ENCODE measurements around the gene PPL. TPM values are rescaled to one million over a fixed set of nuclear protein-coding genes. Genes with fewer than 3 reads are reported as not detected.

The PPL gene
- total RNA-seq, 6 experiments from 2014 or later: 6.9 to 23.8 (median 14.4) TPM

DNA sequence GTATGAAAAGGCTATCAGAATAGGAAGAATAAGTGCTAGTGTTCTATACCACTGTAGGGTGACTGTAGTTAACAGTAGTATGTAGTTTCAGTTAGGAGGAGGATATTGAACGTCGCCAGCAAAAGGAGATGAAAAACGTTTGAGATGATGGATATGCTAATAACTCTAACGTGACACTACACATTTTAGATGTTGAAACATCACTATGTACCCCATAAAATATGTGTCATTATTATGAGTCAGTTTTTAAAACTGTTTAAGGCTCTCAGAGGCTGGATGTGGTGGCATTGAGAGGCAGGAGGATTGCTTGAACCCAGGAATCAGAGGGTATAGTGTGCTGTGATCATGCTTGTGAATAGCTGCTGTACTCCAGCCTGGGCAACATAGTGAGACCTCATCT is 57.9 kb downstream of the PPL start:
- intact Hi-C loops (cut with DNase I): no loop called here
- Histone ChIP-seq H3K27ac (no peak overlapping the region), H3K4me1 (peaks cover 0 to 8% (median 0%) of the 10 kb centered on the region in 4 donors), H3K27me3 (no peaks in the 10 kb centered on the region), H3K4me3 (no peak overlapping the region), H3K36me3 (peaks cover 6 to 98% (median 59%) of the 10 kb centered on the region in 4 donors), H3K9me3 (no peaks in the 10 kb centered on the region)
- ATAC-seq (no peak), DNase-seq (no peak)
- no peak for TF ChIP-seq POLR2A (IDR thresholded peaks at IDR 0.05)
- TF ChIP-seq, protein P1, sequence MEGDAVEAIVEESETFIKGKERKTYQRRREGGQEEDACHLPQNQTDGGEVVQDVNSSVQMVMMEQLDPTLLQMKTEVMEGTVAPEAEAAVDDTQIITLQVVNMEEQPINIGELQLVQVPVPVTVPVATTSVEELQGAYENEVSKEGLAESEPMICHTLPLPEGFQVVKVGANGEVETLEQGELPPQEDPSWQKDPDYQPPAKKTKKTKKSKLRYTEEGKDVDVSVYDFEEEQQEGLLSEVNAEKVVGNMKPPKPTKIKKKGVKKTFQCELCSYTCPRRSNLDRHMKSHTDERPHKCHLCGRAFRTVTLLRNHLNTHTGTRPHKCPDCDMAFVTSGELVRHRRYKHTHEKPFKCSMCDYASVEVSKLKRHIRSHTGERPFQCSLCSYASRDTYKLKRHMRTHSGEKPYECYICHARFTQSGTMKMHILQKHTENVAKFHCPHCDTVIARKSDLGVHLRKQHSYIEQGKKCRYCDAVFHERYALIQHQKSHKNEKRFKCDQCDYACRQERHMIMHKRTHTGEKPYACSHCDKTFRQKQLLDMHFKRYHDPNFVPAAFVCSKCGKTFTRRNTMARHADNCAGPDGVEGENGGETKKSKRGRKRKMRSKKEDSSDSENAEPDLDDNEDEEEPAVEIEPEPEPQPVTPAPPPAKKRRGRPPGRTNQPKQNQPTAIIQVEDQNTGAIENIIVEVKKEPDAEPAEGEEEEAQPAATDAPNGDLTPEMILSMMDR (IDR thresholded peaks at IDR 0.05): no peak
- 67% methylated on average over 4 of the region's 4 CpGs for WGBS (ENCODE audit: insufficient coverage, low coverage, low lambda C conversion rate, missing lambda C conversion rate)

DNA sequence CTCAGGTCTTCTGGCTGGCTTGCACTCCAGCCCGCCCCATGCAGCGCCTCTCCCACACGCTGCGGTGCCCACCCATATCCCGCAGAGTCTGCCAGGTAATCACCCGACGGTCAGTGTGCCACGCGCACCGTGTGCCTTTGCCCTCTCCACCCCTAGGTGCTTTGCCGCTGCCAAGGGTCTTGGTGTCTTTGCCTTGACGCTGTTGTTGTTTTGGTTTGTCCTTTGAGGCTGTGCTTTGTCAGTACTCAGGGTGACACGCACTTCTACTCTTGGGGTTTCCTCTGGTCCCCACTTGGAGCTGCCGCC is 59.6 kb downstream of the PPL start:
- TF ChIP-seq POLR2A (IDR thresholded peaks at IDR 0.05): no peak
- TF ChIP-seq, protein P1 (IDR thresholded peaks at IDR 0.05): no peak
- intact Hi-C loops (cut with DNase I): no loop called here
- 76% methylated on average over 14 of the region's 14 CpGs for WGBS (ENCODE audit: insufficient coverage, low coverage, low lambda C conversion rate, missing lambda C conversion rate)
- no peak overlapping the region for H3K4me3 ChIP-seq
- ATAC-seq: no peak
- H3K4me1 ChIP-seq: peaks cover 0 to 1% (median 0%) of the 10 kb centered on the region in 4 donors
- no peak overlapping the region for H3K27ac ChIP-seq
- H3K36me3 ChIP-seq: peaks cover 6 to 96% (median 55%) of the 10 kb centered on the region in 4 donors
- H3K9me3 ChIP-seq: no peaks in the 10 kb centered on the region
- no peak for DNase-seq
- no peaks in the 10 kb centered on the region for H3K27me3 ChIP-seq

DNA sequence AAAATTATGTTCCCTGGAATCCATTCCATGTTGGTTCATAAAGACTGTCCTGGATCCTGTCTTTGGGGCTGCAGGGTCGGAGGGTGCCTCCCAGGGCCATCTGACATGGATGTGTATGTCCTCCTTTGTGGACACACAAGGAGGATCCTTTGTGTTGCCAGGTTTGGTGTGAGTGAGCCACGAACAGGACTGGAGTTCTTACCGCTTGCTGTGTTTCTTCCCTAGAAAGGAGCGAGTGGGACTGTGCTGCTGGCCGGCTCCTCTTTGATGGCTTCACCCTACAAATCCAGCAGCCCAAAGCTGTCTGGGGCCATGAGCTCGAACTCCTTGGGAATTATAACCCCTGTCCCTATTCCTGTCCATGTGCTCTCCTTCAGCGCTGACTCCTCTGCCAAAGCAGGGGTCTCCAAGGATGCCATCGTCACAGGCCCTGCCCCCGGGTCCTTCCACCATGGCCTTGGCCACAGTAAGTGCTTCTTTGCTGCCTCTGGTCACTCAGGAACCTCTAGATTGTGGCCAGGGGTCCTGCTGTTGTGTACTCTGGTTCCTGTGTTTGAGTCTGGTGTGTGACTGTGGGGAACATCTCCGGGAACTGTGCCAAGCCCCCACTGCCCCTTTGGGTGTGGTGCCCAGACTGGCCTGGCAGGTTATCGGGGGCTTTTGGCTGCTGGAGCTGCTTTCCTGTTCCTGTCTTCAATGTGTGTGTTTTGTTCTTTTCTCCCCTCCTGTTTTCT is 60.1 kb downstream of the PPL start:
- H3K4me3 ChIP-seq: no peak overlapping the region
- peaks cover 6 to 94% (median 55%) of the 10 kb centered on the region in 4 donors for H3K36me3 ChIP-seq
- no peaks in the 10 kb centered on the region for H3K27me3 ChIP-seq
- H3K4me1 ChIP-seq: no peaks in the 10 kb centered on the region
- no peaks in the 10 kb centered on the region for H3K9me3 ChIP-seq
- no peak for ATAC-seq
- intact Hi-C loops (cut with DNase I): no loop called here
- TF ChIP-seq POLR2A (IDR thresholded peaks at IDR 0.05): no peak
- TF ChIP-seq, protein P1 (IDR thresholded peaks at IDR 0.05): no peak
- WGBS (ENCODE audit: insufficient coverage, low coverage, low lambda C conversion rate, missing lambda C conversion rate): 100% methylated on average over 1 of the region's 11 CpGs
- DNase-seq: peak in 1 of 3 donors; percentile 42
- no peak overlapping the region for H3K27ac ChIP-seq

DNA sequence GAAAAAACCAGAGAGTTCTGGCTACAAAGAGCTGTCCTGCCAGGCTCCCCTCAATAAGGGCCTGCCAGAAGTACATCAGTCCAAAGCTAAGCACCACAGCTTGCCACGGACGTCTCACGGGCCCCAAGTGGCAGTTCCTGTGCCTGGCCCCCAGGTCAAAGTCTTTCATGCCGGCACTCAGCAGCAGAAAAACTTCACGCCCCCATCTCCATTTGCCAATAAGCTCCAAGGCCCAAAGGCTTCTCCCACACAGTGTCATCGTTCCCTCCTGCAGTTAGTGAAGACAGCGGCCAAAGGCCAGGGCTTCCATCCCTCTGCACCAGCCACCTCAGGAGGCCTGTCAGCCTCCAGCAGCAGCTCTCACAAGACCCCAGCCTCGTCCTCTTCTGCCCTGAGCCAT is 62.3 kb downstream of the PPL start:
- no peak overlapping the region for H3K27ac ChIP-seq
- no peaks in the 10 kb centered on the region for H3K9me3 ChIP-seq
- H3K27me3 ChIP-seq: no peaks in the 10 kb centered on the region
- H3K36me3 ChIP-seq: peaks cover 0 to 91% (median 47%) of the 10 kb centered on the region in 4 donors
- no peak for TF ChIP-seq POLR2A (IDR thresholded peaks at IDR 0.05)
- TF ChIP-seq, protein P1 (IDR thresholded peaks at IDR 0.05): no peak
- no peak for ATAC-seq
- WGBS (ENCODE audit: insufficient coverage, low coverage, low lambda C conversion rate, missing lambda C conversion rate): 100% methylated on average over 1 of the region's 8 CpGs
- H3K4me3 ChIP-seq: no peak overlapping the region
- intact Hi-C loops (cut with DNase I): no loop called here
- peak in 1 of 3 donors; percentile 26 for DNase-seq
- no peaks in the 10 kb centered on the region for H3K4me1 ChIP-seq

Data from right lobe of liver (tissue), 6 donors.